ENCODE results near the gene ZNF593.

DNA sequence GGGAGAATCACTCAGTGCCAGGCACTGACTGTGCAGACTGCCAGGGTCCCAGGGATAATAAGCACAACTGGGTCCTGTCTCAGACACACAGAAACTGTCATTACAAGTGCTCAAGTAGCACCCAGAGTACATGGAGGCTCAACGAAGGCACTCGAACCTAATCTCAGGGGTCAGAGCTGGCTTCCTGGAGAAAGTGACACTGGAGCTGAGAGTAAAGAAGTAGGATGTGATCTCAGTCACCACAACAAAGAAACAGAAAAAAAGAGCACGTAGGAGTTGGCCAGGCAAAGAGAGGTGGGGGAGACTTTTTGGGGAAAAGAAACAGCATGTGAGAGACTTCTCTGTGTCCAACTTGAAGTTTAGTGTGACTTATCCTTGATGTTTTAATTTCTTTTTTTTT lies 22.0 kb downstream of the ZNF593 start:
- TF ChIP-seq CTCF (IDR thresholded peaks at IDR 0.05) (no peak), EZH2 (IDR thresholded peaks at IDR 0.05; ENCODE audit: borderline replicate concordance, insufficient read depth, low read depth, low read length, poor library complexity, severe bottlenecking) (no peak)
